Lung (tissue), 12 donors: ENCODE results near the gene ZFC3H1. TPM values are rescaled to one million over a fixed set of nuclear protein-coding genes. Genes with fewer than 3 reads are reported as not detected.
"Not testable (repeated sequence)": the region's sequence is repeated elsewhere in the genome, so short reads cannot be mapped to it uniquely, and the experiment has no call there.

Experiments used
- ATAC-seq: fragments of 200-7000 bp; cut with Tn5 transposase; one replicate; pipeline ENCODE4 v1.9.1; 2020; ENCODE audit warnings: moderate number of reproducible peaks; ENCODE audit not compliant: insufficient read depth, low FRiP score
- DNase-seq, 3 donors: peaks; one replicate each; pipeline ENCODE4 v3.0.0-alpha.2; 2013 to 2017
- H3K27ac ChIP-seq, 2 donors: one replicate each; pipeline ENCODE4 v1.5.1; 2013; ENCODE audit warnings: mild to moderate bottlenecking in 2 of 2, moderate library complexity in 2 of 2, control low read depth in 1 of 2, inconsistent platforms in 1 of 2, low read depth in 1 of 2, low read length in 1 of 2
- H3K27me3 ChIP-seq, 3 donors: one replicate each; pipeline ENCODE4 v1.5.1; 2013; ENCODE audit warnings: low read length in 2 of 3; ENCODE audit not compliant: control insufficient read depth in 3 of 3, insufficient read depth in 3 of 3
- H3K36me3 ChIP-seq, 4 donors: one replicate each; pipeline ENCODE4 v1.5.1; 2013; ENCODE audit warnings: low read length in 4 of 4, mild to moderate bottlenecking in 1 of 4, moderate library complexity in 1 of 4; ENCODE audit not compliant: control insufficient read depth in 4 of 4, insufficient read depth in 4 of 4
- H3K4me1 ChIP-seq, 5 donors: one replicate each; pipeline ENCODE4 v1.5.1; 2013; ENCODE audit warnings: low read length in 5 of 5, mild to moderate bottlenecking in 2 of 5, moderate library complexity in 1 of 5; ENCODE audit not compliant: control insufficient read depth in 5 of 5, insufficient read depth in 5 of 5
- H3K4me3 ChIP-seq: one replicate; pipeline ENCODE4 v1.5.1; 2013; ENCODE audit warnings: mild to moderate bottlenecking, control low read depth, moderate library complexity
- H3K9ac ChIP-seq, 2 donors: one replicate each; pipeline ENCODE4 v1.5.1; 2013; ENCODE audit warnings: low read length in 2 of 2, control low read depth in 1 of 2; ENCODE audit not compliant: insufficient read depth in 1 of 2
- H3K9me3 ChIP-seq, 4 donors: one replicate each; pipeline ENCODE4 v1.5.1; 2013; ENCODE audit warnings: low read length in 3 of 4, mild to moderate bottlenecking in 1 of 4, moderate library complexity in 1 of 4; ENCODE audit not compliant: control insufficient read depth in 4 of 4, insufficient read depth in 3 of 4
- WGBS, 2 donors: extraction: QIAGEN DNeasy Blood & Tissue Kit; methylation state at CpG; one replicate each; pipeline ENCODE4 v1.1.7; 2013; 5-methylcytosine and 5-hydroxymethylcytosine counted together
- polyA plus RNA-seq, 2 donors: library from polyadenylated mRNA; stranded (reverse); fragments of 200-250 nt; gene quantifications; one replicate each; pipeline ENCODE4 v1.2.1, GENCODE V29; 2013
- total RNA-seq, 2 donors: library from RNA; depleted of rRNA in 1 of 2; stranded (reverse); fragments of >200 nt in 1 of 2; gene quantifications; one replicate each; pipeline ENCODE4 v1.2.1, GENCODE V29; 2014 to 2021
- TF ChIP-seq, protein P1 (sequence below): IDR thresholded peaks from 2 replicates; pipeline ENCODE4 v1.5.1; 2012; ENCODE audit warnings: mild to moderate bottlenecking; ENCODE audit errors: control extremely low read depth, extremely low read depth
- donor health status: control.
- donor health status: control.
- donor health status: Bipolar disorder and iron deficiency.
- donor health status: healthy.
- donor health status: DM: yes; HTN: yes; CAD: no.

Gene ZFC3H1
- total and polyA plus RNA-seq, 4 donors: 15.5 to 107 (median 29.6) TPM

DNA sequence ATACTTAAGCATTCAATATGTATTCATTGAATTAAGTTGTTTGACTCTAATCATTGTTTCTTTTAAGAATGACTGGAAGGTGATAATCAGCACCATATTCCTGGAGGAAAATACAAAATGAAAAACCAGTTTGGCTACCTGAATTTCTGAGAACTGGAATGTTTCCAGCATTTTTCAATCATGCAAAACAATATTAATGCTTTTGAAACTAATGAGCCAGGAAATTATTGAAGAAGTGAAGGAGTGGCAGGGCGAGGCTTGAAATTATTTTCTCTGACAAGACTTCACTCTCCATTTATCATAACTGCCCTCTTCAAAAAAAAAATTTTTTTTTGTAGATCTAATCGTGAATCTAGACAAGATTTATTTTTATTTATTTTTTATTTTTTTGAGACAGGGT lies 41.3 kb upstream of the ZFC3H1 start:
- H3K27ac ChIP-seq: no peak overlapping the region
- TF ChIP-seq, protein P1, sequence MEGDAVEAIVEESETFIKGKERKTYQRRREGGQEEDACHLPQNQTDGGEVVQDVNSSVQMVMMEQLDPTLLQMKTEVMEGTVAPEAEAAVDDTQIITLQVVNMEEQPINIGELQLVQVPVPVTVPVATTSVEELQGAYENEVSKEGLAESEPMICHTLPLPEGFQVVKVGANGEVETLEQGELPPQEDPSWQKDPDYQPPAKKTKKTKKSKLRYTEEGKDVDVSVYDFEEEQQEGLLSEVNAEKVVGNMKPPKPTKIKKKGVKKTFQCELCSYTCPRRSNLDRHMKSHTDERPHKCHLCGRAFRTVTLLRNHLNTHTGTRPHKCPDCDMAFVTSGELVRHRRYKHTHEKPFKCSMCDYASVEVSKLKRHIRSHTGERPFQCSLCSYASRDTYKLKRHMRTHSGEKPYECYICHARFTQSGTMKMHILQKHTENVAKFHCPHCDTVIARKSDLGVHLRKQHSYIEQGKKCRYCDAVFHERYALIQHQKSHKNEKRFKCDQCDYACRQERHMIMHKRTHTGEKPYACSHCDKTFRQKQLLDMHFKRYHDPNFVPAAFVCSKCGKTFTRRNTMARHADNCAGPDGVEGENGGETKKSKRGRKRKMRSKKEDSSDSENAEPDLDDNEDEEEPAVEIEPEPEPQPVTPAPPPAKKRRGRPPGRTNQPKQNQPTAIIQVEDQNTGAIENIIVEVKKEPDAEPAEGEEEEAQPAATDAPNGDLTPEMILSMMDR: no peak
- ATAC-seq (no peak), DNase-seq (no peak)
- H3K27me3 ChIP-seq: no peaks in the 10 kb centered on the region
- H3K4me1 ChIP-seq: peaks cover 0 to 2% (median 0%) of the 10 kb centered on the region in 5 donors
- WGBS, 2 donors: 81 to 92% methylated on average over 2 of the region's 2 CpGs
- H3K9ac ChIP-seq: no peak overlapping the region
- H3K9me3 ChIP-seq: no peaks in the 10 kb centered on the region
- peaks cover 0 to 10% (median 5%) of the 10 kb centered on the region in 4 donors for H3K36me3 ChIP-seq
- H3K4me3 ChIP-seq: no peak overlapping the region

DNA sequence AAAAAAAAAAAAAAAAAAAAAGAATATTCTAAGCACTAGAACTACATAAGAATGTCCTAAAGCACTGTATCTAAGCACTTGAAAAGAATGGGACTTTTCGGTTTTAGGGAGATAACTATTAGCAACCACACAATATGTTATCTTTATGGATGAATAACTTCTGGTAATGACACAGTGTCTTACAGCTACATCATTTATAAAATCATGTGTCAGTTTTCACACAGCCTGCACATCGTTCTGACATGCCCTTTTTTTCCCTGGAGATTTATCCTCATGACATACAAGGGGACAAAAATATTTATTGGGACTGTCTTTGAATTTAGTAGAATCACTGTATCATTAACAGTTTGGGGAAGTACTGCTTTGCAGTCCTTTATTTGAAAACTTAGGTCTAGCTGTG lies 39.6 kb upstream of the ZFC3H1 start:
- Histone ChIP-seq H3K36me3 (peaks cover 9 to 23% (median 13%) of the 10 kb centered on the region in 4 donors), H3K4me3 (no peak overlapping the region), H3K9me3 (no peaks in the 10 kb centered on the region), H3K9ac (no peak overlapping the region), H3K27me3 (no peaks in the 10 kb centered on the region), H3K27ac (no peak overlapping the region), H3K4me1 (peaks cover 0 to 2% (median 0%) of the 10 kb centered on the region in 5 donors)
- no peak for ATAC-seq
- no peak for DNase-seq
- TF ChIP-seq, protein P1: no peak
- WGBS, 2 donors: 86 to 87% methylated on average over 2 of the region's 2 CpGs

DNA sequence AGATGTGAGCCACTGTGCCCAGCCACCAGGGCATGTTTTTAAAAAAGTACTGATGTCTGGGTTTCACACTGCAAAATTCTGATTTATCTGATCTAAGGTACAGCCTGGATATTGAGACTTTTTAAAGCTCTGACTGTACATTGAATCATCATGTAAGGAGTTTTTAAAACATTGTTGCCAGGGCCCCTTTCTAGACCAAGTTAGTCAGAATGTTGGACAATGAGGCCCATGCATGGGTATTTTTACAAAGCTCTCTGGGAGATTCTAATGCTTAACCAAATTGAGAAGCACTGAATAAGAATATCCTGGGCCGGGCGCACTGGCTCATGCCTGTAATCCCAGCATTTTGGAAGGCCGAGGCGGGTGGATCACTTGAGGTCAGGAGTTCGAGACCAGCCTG lies 38.9 kb upstream of the ZFC3H1 start:
- Histone ChIP-seq H3K27me3 (no peaks in the 10 kb centered on the region), H3K36me3 (peaks cover 7 to 23% (median 17%) of the 10 kb centered on the region in 4 donors), H3K4me3 (no peak overlapping the region), H3K9me3 (no peaks in the 10 kb centered on the region), H3K4me1 (no peaks in the 10 kb centered on the region), H3K9ac (no peak overlapping the region), H3K27ac (no peak overlapping the region)
- TF ChIP-seq, protein P1: no peak
- WGBS, 2 donors: 97 to 100% methylated on average over 5 of the region's 5 CpGs
- ATAC-seq (no peak), DNase-seq (no peak)

DNA sequence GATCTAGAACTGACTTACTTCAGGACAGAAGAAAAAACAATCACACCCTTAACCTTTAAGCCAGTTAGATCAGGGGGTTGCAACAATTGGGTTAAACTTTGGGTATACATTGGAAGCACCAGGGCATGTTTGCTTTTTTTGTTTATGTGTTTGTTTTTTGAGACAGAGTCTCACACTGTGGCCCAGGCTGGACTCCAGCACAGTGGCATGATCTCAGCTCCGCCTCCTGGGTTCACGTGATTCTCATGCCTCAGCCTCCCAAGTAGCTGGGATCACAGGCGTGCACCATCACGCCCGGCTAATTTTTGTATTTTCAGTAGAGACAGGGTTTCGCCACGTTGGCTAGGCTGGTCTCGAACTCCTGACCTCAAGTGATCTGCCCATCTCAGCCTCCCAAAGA lies 38.5 kb upstream of the ZFC3H1 start:
- peaks cover 9 to 23% (median 20%) of the 10 kb centered on the region in 4 donors for H3K36me3 ChIP-seq
- not testable (repeated sequence) for H3K4me1 ChIP-seq, ATAC-seq, H3K27me3 ChIP-seq, H3K9ac ChIP-seq, H3K27ac ChIP-seq, H3K4me3 ChIP-seq, DNase-seq, H3K9me3 ChIP-seq
- 96 to 97% methylated on average over 8 of the region's 8 CpGs for WGBS, 2 donors
